Amygdala (tissue), 56 donors: ENCODE results near the gene TRAK1.
"Not testable (repeated sequence)": the region's sequence is repeated elsewhere in the genome, so short reads cannot be mapped to it uniquely, and the experiment has no call there.

Experiments
- DNase-seq, 56 donors: peaks; one replicate each; lab custom pipeline; 2025; lab: John Stamatoyannopoulos, UW

Gene TRAK1

DNA sequence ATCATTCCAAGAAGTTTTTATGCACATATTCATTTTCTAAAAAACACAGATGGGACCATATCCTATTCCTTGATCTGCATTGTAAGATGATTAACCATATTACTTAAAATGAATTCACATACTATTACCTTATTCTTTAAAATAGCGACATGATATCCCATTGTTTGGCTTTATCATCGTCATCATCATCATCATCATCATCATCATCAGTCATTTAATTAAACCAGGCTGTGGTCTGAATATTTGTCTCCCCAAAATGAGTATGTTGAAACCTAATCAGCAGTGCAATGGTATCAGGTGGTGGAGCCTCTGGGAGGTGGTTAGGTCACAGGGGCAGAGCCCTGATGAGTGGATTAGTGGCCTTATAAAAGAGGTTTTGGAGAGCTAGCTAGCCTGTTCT is 4.4 kb downstream of the TRAK1 start:
- no peak for DNase-seq

DNA sequence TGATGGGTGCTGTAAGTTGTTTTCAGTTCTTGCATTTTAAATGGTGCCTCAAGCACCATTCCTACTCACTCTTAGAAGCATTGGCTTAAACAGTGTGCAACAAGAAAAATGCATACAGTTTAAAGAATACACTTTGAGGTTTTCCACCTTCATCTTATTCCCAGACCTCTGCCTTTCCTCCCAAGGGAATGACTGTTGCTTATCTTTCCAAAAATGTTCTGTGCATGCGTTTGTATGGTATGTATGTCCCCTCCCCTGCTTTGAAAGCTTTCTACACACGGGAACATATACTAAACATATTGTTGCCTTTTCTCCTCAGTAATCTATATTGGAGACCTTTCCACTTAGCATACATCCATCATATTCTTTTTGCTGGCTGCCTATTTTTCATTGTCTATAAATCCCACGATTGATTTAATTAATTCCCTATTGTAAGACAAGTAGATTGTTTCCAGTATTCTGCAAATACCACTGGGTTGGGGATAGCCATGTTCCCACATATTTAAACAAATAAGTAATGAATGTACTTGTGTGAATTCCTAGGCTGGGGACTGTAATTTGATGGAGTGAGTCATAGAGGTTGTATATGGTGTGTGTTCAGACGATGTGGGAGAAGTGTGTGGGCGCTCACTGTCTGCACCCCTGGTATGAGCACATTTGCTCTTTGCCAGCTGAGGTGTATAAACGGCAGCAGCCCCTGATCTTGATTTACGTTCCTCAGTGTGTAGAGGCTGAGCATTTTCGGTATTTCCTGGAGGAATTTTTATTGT is 5.8 kb downstream of the TRAK1 start:
- DNase-seq = no peak

DNA sequence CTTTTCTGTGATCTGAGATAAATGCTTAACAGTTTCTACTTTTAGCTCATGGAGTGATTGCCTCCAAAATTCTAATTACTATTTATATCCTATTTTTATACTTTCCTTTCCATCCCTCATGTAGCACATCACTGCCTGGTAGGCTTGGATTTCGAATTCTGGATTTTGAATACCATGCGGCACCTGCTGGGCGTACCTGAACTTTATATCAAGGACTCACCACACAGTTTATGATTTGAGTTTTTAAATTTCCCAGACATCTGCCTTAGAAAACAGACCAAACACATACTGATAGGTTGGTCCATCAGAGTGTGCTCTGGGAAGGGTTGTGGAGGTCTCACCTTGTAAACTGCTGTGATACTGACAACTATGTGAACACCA is 6.4 kb downstream of the TRAK1 start:
- DNase-seq = peak in 1 of 56 donors; percentile 37

DNA sequence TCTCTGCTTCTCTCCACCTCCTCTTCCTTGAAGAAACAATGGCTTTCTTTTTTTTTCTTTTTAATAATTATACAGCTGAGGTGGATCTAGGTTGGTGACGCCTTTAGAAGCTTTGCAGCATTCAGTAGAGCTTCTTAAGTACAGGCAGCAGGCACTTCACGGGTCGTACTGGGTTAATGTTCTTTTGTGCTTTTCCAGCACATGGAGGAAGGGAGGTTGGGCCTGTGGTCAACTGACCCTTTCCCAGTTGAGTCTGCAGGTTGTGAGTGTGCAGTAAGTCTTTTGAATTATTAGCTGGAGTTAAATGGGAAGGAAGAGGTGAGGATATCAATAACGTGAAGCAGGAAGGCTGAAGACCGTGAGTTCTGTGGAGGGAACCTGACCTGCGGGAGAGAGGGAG is 7.0 kb downstream of the TRAK1 start:
- no peak for DNase-seq

DNA sequence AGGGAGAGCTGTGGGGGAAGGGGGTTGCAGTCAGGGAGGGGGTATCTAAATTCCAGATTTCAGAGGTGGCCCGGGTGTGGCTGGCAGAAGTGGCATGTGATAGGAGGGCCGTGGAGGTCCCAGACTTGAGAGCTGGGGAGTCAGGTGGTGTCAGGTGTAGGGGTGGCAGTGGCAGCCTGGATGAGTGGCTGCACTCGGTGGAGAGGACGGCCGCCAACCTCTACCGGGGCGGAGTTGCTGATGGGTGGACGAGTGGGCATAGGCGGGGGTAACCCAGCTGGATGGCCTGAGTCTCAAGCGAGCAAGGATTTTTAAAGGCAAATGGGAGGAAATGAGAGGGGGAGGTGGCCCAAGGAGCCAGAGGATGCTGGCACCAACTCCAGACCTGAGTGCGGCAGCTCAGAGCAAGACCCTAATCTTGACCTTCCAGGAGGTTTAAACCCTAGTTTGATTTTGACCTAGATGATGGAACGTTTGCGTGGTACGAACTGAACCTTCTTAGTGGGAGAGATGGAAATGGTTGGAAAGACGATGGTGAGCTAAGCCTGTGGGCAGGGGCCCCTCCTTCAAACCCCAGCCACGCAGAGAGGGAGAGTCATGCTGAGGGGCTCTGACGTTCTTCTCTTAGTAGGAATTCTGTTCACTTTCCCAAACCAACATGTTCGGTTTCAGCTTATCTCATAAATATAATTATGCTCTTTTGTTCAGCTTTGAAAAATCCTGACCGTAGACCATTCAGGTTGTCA is 8.0 kb downstream of the TRAK1 start:
- no peak for DNase-seq

DNA sequence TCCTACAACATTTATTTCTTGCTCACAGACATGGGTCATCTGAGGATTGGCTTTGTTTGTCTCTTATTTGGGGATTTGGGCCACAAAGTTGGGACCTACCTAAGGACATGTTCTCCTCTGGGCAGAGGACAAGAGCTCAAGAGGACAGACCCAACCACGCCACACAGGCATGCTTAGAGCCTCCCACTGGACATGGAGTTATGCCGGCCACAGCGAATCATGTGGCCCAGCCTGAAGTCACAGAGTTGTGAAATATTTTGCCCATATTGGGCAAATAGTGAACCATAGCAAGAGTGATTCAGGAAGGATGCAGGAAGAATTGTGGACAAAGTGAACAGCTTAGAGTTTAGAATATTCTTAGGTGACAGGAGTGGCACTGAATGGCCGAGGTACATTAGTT is 9.9 kb downstream of the TRAK1 start:
- peak in 3 of 56 donors; percentile 10 to 33 (median 24) for DNase-seq

DNA sequence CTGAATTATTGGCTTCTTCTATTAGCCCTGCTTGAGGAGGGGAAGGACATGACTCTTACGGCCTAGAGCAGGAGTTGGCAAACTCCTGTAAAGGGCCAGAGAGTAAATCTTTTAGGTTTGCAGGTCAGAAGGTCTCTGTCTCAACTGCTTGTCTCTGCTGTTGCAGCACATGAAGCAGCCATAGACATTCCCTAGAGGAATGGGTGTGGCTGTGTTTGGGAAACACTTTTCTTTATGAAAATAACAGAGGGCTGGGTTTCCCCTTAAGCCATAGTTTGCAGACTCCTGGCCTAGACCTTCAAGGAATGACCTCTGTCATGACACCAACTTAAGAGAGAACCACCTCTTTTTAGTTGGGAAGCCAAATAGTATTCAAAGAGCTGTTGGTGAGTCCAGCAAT is 10.3 kb downstream of the TRAK1 start:
- no peak for DNase-seq

DNA sequence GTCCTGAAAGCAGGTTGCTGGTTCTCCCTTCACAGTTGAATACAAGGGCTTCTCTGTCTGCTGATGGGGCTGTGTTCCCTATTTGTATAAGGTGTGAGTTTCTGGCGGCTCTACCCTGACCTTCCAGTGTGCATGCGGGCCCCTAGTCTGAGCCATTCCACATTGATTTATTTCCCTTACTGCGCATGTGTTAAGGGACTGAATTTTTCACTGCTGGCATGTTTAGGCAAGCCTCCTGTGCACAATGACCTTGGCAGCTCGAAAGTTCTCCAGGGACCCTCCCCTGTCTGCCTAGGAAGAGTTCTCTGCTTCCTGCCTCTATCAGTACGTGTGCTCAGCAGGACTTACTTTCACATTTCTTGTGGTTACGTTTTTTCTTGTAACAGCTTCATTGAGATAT is 11.4 kb downstream of the TRAK1 start:
- DNase-seq = no peak

GRCh38 chr3:42103921-42104665 is 12.9 kb downstream of the TRAK1 start:
- not testable (repeated sequence) for DNase-seq

DNA sequence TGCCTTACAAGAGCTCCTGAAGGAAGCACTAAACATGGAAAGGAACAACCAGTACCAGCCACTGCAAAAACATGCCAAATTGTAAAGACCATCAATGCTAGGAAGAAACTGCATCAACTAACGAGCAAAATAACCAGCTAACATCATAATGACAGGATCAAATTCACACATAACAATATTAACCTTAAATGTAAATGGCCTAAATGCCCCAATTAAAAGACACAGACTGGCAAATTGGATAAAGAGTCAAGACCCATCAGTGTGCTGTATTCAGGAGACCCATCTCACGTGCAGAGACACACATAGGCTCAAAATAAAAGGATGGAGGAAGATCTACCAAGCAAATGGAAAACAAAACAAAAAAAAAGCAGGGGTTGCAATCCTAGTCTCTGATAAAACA is 14.8 kb downstream of the TRAK1 start:
- not testable (repeated sequence) for DNase-seq

- DNase-seq = no peak
Observed at GRCh38 chr3:42106646-42107045, 15.5 kb downstream of the TRAK1 start.

GRCh38 chr3:42110631-42111030 is 19.5 kb downstream of the TRAK1 start:
- no peak for DNase-seq

GRCh38 chr3:42114130-42114725 is 23.1 kb downstream of the TRAK1 start:
- no peak for DNase-seq

DNA sequence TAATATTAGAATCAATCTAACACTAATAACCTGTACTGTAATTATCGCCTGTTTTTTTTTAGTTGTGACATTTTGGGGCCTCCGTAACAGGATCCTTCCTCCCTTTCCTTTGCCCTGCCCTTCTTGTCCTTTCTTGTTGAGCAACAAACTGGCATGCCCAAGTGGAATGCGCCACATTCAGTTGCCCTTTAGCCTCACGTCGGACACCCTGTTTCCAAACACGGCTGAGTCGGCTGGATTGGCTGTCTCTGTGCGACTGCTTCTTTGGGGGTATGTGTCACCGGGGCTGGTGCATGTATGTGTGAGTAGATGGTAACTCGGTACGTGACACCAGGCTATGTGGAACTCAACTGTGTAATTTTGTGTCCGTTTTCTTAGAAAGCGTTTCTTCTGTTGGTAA is 24.1 kb downstream of the TRAK1 start:
- no peak for DNase-seq

DNA sequence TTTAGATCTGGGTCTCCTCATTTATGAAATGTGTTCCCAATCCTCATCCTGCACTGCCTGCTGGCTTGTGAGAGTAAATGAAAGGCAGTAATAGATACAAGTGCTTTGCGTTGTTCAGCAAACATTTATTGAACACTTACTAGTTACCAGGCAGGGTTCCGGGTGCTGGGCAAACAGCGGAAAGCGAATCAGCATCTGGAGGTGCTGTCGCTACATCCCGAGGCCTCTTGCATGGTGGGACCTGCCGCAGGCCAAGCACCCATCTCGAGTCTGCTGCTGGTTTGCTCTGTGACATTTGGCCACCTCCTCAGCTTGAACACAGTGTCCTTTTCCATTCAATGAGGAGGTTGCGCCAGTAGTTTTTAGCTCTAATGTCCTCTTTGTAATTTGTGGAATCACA is 24.8 kb downstream of the TRAK1 start:
- no peak for DNase-seq

GRCh38 chr3:42116466-42116865 is 25.3 kb downstream of the TRAK1 start:
- no peak for DNase-seq

DNA sequence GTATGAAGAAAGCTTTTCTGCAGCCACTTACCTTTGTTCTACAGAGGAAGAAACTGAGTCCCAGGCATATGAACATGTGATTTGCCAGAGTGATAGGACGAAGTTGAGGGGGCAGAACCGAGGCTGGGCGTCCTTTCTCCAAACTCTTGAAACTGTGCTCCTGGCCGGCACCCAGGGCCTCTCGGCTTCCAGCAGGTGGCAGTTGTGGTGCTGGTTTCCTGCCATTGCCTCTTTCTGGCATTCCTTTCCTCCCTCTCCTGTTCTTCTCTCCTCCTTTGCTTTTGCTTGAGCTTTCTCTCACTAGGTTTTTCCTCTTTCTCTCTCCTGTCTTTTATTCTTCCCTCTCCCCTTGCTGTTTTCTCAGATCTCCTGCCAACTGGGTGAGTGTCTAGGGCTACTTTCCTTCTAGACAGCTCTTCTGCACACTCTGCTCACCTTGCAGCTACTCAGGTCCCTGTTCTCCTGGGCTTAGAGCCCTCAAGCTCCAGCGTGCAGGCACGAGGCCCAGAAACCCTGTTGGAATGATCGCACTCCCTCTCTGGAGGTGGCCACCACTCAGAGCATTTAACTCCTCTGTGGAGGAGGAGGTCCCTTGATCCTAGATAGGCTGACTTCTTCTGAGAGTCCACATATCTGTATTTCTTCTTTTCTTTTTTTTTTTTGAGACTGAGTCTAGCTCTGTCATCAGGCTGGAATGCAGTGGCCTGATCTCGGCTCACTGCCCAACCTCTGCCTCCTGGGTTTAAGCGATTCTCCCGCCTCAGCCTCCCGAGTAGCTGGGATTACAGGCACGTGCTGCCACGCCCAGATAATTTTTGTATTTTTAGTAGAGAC is 26.2 kb downstream of the TRAK1 start:
- peak in 19 of 56 donors; percentile 9 to 57 (median 29) for DNase-seq

- peak in 12 of 56 donors; percentile 7 to 69 (median 21) for DNase-seq
Observed at GRCh38 chr3:42118762-42119361, 27.7 kb downstream of the TRAK1 start.

GRCh38 chr3:42119561-42120355 is 28.6 kb downstream of the TRAK1 start:
- DNase-seq = no peak
